GM12873 (cell line): ENCODE measurements around the gene SYTL3.
A peak's percentile ranks its signal among the peaks of the same experiment; 100 is the strongest.

Experiments
- CTCF ChIP-seq: IDR thresholded peaks from 2 replicates; pipeline ENCODE4 v1.5.1; 2012; ENCODE audit warnings: low read depth, mild to moderate bottlenecking, moderate library complexity, low read length, control low read depth; ENCODE audit not compliant: insufficient read depth; ENCODE audit errors: missing control alignments

The SYTL3 gene

GRCh38 chr6:158708239-158708638 is 58.4 kb downstream of the SYTL3 start:
- no peak for TF ChIP-seq CTCF

- TF ChIP-seq CTCF: no peak
Observed at GRCh38 chr6:158709809-158710208, 60.0 kb downstream of the SYTL3 start.

- no peak for TF ChIP-seq CTCF
Observed at GRCh38 chr6:158711264-158711663, 61.4 kb downstream of the SYTL3 start.

GRCh38 chr6:158713469-158713868 is 63.6 kb downstream of the SYTL3 start:
- TF ChIP-seq CTCF: no peak

GRCh38 chr6:158714706-158715105 is 64.9 kb downstream of the SYTL3 start:
- TF ChIP-seq CTCF: no peak

- peak; percentile 6 for TF ChIP-seq CTCF
Observed at GRCh38 chr6:158715330-158716311, 65.8 kb downstream of the SYTL3 start.
